Measurements from ENCODE around the gene TUBB4B.

The TUBB4B gene

GRCh38 chr9:137234055-137234697 is 6.9 kb upstream of the TUBB4B start:
- in situ Hi-C loops (cut with HindIII; ENCODE audit: low sequenced_read_pairs), result no loop called here
- TF ChIP-seq CTCF (IDR thresholded peaks at IDR 0.05; ENCODE audit: low read depth, low read length), result no peak
- H3K4me3 ChIP-seq (ENCODE audit: low read depth, low read length), result no peak overlapping the region
- DNase-seq (ENCODE audit: low read depth, low spot score), result no peak

GRCh38 chr9:137234758-137235423 is 6.2 kb upstream of the TUBB4B start:
- TF ChIP-seq CTCF (IDR thresholded peaks at IDR 0.05; ENCODE audit: low read depth, low read length), result no peak
- no peak overlapping the region for H3K4me3 ChIP-seq (ENCODE audit: low read depth, low read length)
- in situ Hi-C loops (cut with HindIII; ENCODE audit: low sequenced_read_pairs), result no loop called here
- DNase-seq (ENCODE audit: low read depth, low spot score), result no peak

- no peak for TF ChIP-seq CTCF (IDR thresholded peaks at IDR 0.05; ENCODE audit: low read depth, low read length)
- H3K4me3 ChIP-seq (ENCODE audit: low read depth, low read length), result no peak overlapping the region
- DNase-seq (ENCODE audit: low read depth, low spot score), result no peak
These were observed 5.5 kb upstream of the TUBB4B start for GRCh38 chr9:137235424-137236237.

GRCh38 chr9:137236238-137236935 is 4.7 kb upstream of the TUBB4B start:
- no peak overlapping the region for H3K4me3 ChIP-seq (ENCODE audit: low read depth, low read length)
- peak; percentile 73 for DNase-seq (ENCODE audit: low read depth, low spot score)
- in situ Hi-C loops (cut with HindIII; ENCODE audit: low sequenced_read_pairs), result no loop called here
- TF ChIP-seq CTCF (IDR thresholded peaks at IDR 0.05; ENCODE audit: low read depth, low read length), result peak; percentile 100

More at GRCh38 chr9:137235424-137236237, 5.5 kb upstream of the TUBB4B start:
- in situ Hi-C loops (cut with HindIII; ENCODE audit: low sequenced_read_pairs), result no loop called here

GRCh38 chr9:137236936-137237421 is 4.1 kb upstream of the TUBB4B start:
- H3K4me3 ChIP-seq (ENCODE audit: low read depth, low read length), result no peak overlapping the region
- no peak for TF ChIP-seq CTCF (IDR thresholded peaks at IDR 0.05; ENCODE audit: low read depth, low read length)
- DNase-seq (ENCODE audit: low read depth, low spot score), result no peak
- in situ Hi-C loops (cut with HindIII; ENCODE audit: low sequenced_read_pairs), result no loop called here

Data from astrocyte of the spinal cord (primary cell).